Esophagus squamous epithelium (tissue), 5 donors: ENCODE measurements around the gene NDUFA13. TPM values are rescaled to one million over a fixed set of nuclear protein-coding genes. Genes with fewer than 3 reads are reported as not detected.

Experiments used
- DNase-seq: peaks from one replicate; lab custom pipeline; 2025; lab: John Stamatoyannopoulos, UW
- H3K27ac ChIP-seq, 4 donors: fragments of 200-600 bp; sonication (generic); one replicate each; pipeline ENCODE4 v1.5.1; 2016 to 2019; ENCODE audit warnings: mild to moderate bottlenecking in 1 of 4
- H3K27me3 ChIP-seq, 4 donors: fragments of 200-600 bp; sonication (generic); 1 replicate in 3 of 4; 2 replicates in 1 of 4; pipeline versions ENCODE4 v1.5.1 to v1.6.0; 2017 to 2021; ENCODE audit warnings: antibody characterized with exemption in 1 of 4
- H3K36me3 ChIP-seq, 3 donors: fragments of 200-600 bp; sonication (generic); one replicate each; pipeline ENCODE4 v1.5.1; 2016 to 2019
- H3K4me1 ChIP-seq, 3 donors: fragments of 200-600 bp; sonication (generic); one replicate each; pipeline ENCODE4 v1.5.1; 2017 to 2019
- H3K4me3 ChIP-seq, 4 donors: fragments of 200-600 bp; sonication (generic); 1 replicate in 3 of 4; 2 replicates in 1 of 4; pipeline ENCODE4 v1.5.1; 2016 to 2019; ENCODE audit warnings: mild to moderate bottlenecking in 2 of 4, moderate library complexity in 1 of 4
- H3K9me3 ChIP-seq, 3 donors: fragments of 200-600 bp; sonication (generic); one replicate each; pipeline ENCODE4 v1.5.1; 2016 to 2019
- POLR2A ChIP-seq, 4 donors: fragments of 450-650 bp; IDR thresholded peaks; one replicate each; pipeline ENCODE4 v1.6.1; 2017; ENCODE audit warnings: antibody characterized with exemption in 4 of 4, mild to moderate bottlenecking in 4 of 4, moderate library complexity in 3 of 4
- WGBS, 2 donors: methylation state at CpG; one replicate each; pipeline ENCODE4 v1.1.5; 2018; 5-methylcytosine and 5-hydroxymethylcytosine counted together
- intact Hi-C: fragments of 100-400 bp; cut with DNase I; formaldehyde crosslinking; loops from one replicate; pipeline ENCODE4 v1.15.0; 2022
- total RNA-seq, 4 donors: library from RNA; depleted of rRNA; stranded (reverse); fragments of >200 nt; gene quantifications; one replicate each; pipeline ENCODE4 v1.1.0, GENCODE V29; 2016
- TF ChIP-seq, protein P1 (sequence below), 6 experiments: fragments of 450-650 bp in 4 of 6; fragments of 200-600 bp in 2 of 6; sonication (generic) in 2 of 6; IDR thresholded peaks; one replicate each; pipeline ENCODE4 v1.5.1; 2016 to 2019; ENCODE audit warnings: antibody characterized with exemption in 6 of 6, mild to moderate bottlenecking in 4 of 6, moderate library complexity in 4 of 6
- donor health status: DM: yes; HTN: yes; CAD: no.

NDUFA13 gene
- total RNA-seq, 4 donors from 2014 or later = 44.6 to 88.7 (median 56.0) TPM

DNA sequence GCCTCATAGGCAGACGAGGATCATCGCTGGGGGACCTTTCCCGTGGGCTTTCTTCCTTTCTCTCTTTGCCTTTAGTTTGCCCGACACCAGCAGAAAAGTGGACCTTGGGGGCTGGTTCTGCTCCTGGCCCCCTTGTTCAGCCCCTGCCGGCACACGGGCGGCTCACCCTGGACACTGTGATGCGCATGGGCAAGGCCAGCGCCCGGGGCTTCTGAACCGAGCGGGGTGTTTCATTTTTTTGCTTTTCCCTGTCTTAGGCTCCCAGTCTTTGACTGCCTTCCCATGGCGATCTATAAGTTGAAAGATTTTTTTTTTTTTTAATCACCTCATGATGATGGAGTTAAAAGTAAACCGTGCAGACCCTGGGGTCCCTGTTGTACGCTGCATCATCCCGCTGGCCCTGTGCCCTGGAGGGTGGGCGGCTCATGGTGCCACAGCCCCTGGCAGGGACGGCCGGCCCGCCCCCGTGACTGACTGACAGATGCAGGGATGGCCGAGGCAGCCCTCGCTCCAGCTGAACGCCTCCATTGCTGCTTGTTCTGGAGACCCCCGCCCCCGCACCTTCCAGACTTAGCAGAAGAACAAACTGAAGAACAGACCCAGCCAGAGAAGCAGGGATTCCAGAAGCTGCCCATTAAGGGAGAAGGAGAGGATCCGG is 10.2 kb upstream of the NDUFA13 start:
- Histone ChIP-seq H3K36me3 (peaks cover 22 to 75% (median 30%) of the 10 kb centered on the region in 3 donors), H3K4me1 (peaks cover 0 to 11% (median 0%) of the 10 kb centered on the region in 3 donors), H3K9me3 (no peaks in the 10 kb centered on the region), H3K4me3 (no peak overlapping the region), H3K27ac (no peak overlapping the region), H3K27me3 (no peaks in the 10 kb centered on the region)
- DNase-seq = no peak
- WGBS, 2 donors = 75 to 94% methylated on average over 13 to 16 of the region's 27 CpGs
- no peak for TF ChIP-seq POLR2A (IDR thresholded peaks at IDR 0.05)
- TF ChIP-seq, protein P1, sequence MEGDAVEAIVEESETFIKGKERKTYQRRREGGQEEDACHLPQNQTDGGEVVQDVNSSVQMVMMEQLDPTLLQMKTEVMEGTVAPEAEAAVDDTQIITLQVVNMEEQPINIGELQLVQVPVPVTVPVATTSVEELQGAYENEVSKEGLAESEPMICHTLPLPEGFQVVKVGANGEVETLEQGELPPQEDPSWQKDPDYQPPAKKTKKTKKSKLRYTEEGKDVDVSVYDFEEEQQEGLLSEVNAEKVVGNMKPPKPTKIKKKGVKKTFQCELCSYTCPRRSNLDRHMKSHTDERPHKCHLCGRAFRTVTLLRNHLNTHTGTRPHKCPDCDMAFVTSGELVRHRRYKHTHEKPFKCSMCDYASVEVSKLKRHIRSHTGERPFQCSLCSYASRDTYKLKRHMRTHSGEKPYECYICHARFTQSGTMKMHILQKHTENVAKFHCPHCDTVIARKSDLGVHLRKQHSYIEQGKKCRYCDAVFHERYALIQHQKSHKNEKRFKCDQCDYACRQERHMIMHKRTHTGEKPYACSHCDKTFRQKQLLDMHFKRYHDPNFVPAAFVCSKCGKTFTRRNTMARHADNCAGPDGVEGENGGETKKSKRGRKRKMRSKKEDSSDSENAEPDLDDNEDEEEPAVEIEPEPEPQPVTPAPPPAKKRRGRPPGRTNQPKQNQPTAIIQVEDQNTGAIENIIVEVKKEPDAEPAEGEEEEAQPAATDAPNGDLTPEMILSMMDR (IDR thresholded peaks at IDR 0.05) = no peak
- intact Hi-C loops = no loop called here

DNA sequence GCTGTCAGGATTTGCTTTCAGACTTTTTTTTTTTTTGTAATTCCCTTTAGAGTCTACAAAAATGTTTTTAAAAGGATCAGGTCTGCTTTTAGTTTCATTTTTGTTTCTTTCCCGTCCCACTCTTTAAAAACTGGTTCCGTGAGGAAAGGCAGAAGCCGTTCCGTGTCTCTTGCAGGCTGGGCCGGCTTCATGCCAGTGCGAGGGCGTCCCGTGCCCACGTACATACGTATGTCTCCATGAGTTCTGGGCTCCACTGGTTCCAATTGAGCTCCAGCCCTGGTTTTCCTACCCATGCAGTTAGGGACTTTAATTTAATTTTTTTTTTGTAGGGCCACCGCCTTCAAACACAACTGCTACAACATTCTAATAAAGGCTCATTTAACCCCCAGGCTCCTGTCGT is 9.4 kb upstream of the NDUFA13 start:
- Histone ChIP-seq H3K9me3 (no peaks in the 10 kb centered on the region), H3K4me3 (peak overlapping the region in 1 of 4 donors; percentile 4), H3K4me1 (peaks cover 0 to 13% (median 0%) of the 10 kb centered on the region in 3 donors), H3K27me3 (no peaks in the 10 kb centered on the region), H3K36me3 (peaks cover 22 to 67% (median 22%) of the 10 kb centered on the region in 3 donors), H3K27ac (no peak overlapping the region)
- no peak for DNase-seq
- TF ChIP-seq, protein P1 (IDR thresholded peaks at IDR 0.05) = no peak
- no peak for TF ChIP-seq POLR2A (IDR thresholded peaks at IDR 0.05)
- intact Hi-C loops = no loop called here
- WGBS, 2 donors = 41 to 75% methylated on average over 12 of the region's 12 CpGs

DNA sequence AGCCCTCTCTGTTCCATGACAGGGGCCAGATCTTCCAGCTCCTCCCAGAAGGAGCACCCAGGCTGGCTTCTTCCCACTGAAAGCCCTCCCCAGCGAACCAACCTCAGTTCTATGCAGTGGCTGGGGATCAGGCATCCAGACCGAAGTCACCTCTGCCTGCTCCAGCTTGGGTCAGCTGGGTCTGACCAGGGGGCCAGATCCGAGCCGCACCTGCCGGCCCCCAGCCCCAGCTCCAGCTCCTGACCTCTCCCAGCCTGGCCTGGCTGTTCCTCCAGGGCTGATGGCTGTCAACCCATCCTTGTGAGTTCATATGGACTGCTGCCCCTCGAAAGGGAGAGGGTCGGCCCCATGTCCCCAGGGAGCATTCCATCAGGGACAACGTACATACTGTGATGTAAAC is 8.7 kb upstream of the NDUFA13 start:
- Histone ChIP-seq H3K4me3 (no peak overlapping the region), H3K4me1 (peaks cover 0 to 18% (median 0%) of the 10 kb centered on the region in 3 donors), H3K36me3 (peaks cover 15 to 60% (median 15%) of the 10 kb centered on the region in 3 donors), H3K27me3 (no peaks in the 10 kb centered on the region), H3K27ac (no peak overlapping the region), H3K9me3 (no peaks in the 10 kb centered on the region)
- intact Hi-C loops = no loop called here
- WGBS, 2 donors = 85 to 89% methylated on average over 7 to 8 of the region's 8 CpGs
- no peak for DNase-seq
- no peak for TF ChIP-seq POLR2A (IDR thresholded peaks at IDR 0.05)
- TF ChIP-seq, protein P1 (IDR thresholded peaks at IDR 0.05) = no peak

DNA sequence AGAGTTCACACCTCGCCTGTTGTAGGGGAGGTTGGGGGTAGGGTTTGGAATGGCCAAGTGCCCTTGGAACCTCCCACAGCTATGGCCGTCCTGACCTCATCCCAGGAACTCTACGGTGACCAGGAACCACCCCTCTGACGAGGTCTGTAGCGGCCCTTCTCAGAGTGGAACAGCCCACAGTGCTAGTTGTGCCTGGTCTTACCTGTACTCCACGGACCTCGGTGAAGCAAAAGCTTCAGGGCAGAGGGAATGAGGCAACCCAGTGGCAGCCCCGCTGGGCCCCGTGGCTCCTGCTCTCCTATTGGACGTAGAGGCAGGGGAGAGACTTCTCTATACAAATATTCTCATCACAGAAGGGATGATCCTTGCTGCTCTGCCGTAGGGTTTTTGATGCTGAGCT is 7.8 kb upstream of the NDUFA13 start:
- WGBS, 2 donors = 79% methylated on average over 5 of the region's 11 CpGs; no CpG with 5 or more reads in 1 of the 2 donors
- no peak for DNase-seq
- TF ChIP-seq POLR2A (IDR thresholded peaks at IDR 0.05) = no peak
- TF ChIP-seq, protein P1 (IDR thresholded peaks at IDR 0.05) = no peak
- H3K36me3 ChIP-seq = peaks cover 6 to 51% (median 8%) of the 10 kb centered on the region in 3 donors
- peaks cover 0 to 20% (median 0%) of the 10 kb centered on the region in 3 donors for H3K4me1 ChIP-seq
- no peak overlapping the region for H3K4me3 ChIP-seq
- H3K9me3 ChIP-seq = no peaks in the 10 kb centered on the region
- no peaks in the 10 kb centered on the region for H3K27me3 ChIP-seq
- no peak overlapping the region for H3K27ac ChIP-seq
- intact Hi-C loops = no loop called here

DNA sequence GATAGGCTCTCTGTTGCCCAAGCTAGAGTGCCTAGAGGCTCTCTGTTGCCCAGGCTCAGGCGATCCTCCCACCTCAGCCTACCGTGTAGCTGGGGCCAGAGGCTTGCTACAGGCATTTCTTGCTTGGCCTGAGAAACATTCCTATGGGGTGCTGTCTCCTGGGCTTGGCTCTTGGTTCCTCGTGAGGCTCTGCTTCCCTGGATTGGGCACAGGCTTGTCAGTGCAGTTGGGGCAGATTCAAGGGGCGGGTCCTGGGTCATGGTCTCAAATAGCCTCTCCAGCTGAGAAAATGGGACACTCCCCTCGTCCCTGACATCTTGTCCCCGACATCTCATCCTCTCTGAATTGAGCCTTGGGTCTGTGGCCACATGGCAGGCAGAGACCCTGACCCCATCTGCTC is 5.6 kb upstream of the NDUFA13 start:
- no peak for TF ChIP-seq POLR2A (IDR thresholded peaks at IDR 0.05)
- TF ChIP-seq, protein P1 (IDR thresholded peaks at IDR 0.05) = no peak
- no peak overlapping the region for H3K27ac ChIP-seq
- no peak overlapping the region for H3K4me3 ChIP-seq
- peaks cover 3 to 29% (median 4%) of the 10 kb centered on the region in 3 donors for H3K36me3 ChIP-seq
- H3K4me1 ChIP-seq = peaks cover 3 to 35% (median 8%) of the 10 kb centered on the region in 3 donors
- no peaks in the 10 kb centered on the region for H3K9me3 ChIP-seq
- intact Hi-C loops = no loop called here
- no peaks in the 10 kb centered on the region for H3K27me3 ChIP-seq
- no peak for DNase-seq
- 18 to 23% methylated on average over 2 to 5 of the region's 6 CpGs for WGBS, 2 donors
